ENCODE data around the gene SLBP.

- TF ChIP-seq POLR2AphosphoS5 (IDR thresholded peaks at IDR 0.05) (no peak), CTCF (IDR thresholded peaks at IDR 0.05) (no peak), POLR2A (IDR thresholded peaks at IDR 0.05) (no peak)
Observed at GRCh38 chr4:1735215-1735614, 23.1 kb upstream of the SLBP start.
